Lower leg skin (tissue), 4 donors: Measurements from ENCODE around the gene MPP4. TPM values are rescaled to one million over a fixed set of nuclear protein-coding genes. Genes with fewer than 3 reads are reported as not detected.

Experiments
- DNase-seq, 2 donors: peaks; one replicate each; pipeline ENCODE4 v3.0.0-alpha.2; 2019; ENCODE audit warnings: low spot score in 2 of 2
- H3K4me3 ChIP-seq: fragments of 200-600 bp; sonication (generic); 2 replicates; pipeline ENCODE4 v1.5.1; 2017; ENCODE audit warnings: mild to moderate bottlenecking, low read depth; ENCODE audit not compliant: poor library complexity, severe bottlenecking
- CTCF ChIP-seq, 3 donors: fragments of 450-650 bp; IDR thresholded peaks; one replicate each; pipeline ENCODE4 v1.5.1; 2016; ENCODE audit warnings: antibody characterized with exemption in 3 of 3, mild to moderate bottlenecking in 3 of 3, moderate library complexity in 2 of 3
- POLR2A ChIP-seq, 2 donors: fragments of 450-650 bp; IDR thresholded peaks; one replicate each; pipeline ENCODE4 v1.6.1; 2016 to 2017; ENCODE audit warnings: antibody characterized with exemption in 2 of 2, mild to moderate bottlenecking in 1 of 2, moderate library complexity in 1 of 2
- WGBS, 2 donors: methylation state at CpG; one replicate each; pipeline ENCODE4 v1.1.5; 2018; 5-methylcytosine and 5-hydroxymethylcytosine counted together
- intact Hi-C: fragments of 100-400 bp; cut with DNase I; formaldehyde crosslinking; loops from one replicate; pipeline ENCODE4 v1.15.0; 2023; ENCODE audit warnings: low total_unique reads
- total RNA-seq, 4 donors: library from RNA; depleted of rRNA; stranded (reverse); fragments of >200 nt; gene quantifications; one replicate each; pipeline ENCODE4 v1.1.0, GENCODE V29; 2016

Gene MPP4
- under 1 TPM in 1 of 4 donors, not detected in 3; 0.58 TPM for total RNA-seq

- no peak for TF ChIP-seq CTCF (IDR thresholded peaks at IDR 0.05)
- TF ChIP-seq POLR2A (IDR thresholded peaks at IDR 0.05): no peak
- 14 to 23% methylated on average over 3 of the region's 3 CpGs for WGBS, 2 donors
- no peak for DNase-seq
- no peak within 1 kb of the TSS for H3K4me3 ChIP-seq
- intact Hi-C loops: no loop called here
Observed at GRCh38 chr2:201698588-201699226, at the start of gene MPP4. Gene MPP4 (minus strand): TSS chr2:201698644. CDS start chr2:201693954, 4,690 bp downstream.

GRCh38 chr2:201746551-201746950 lies 48.1 kb upstream of the MPP4 start:
- no peak for DNase-seq
- WGBS, 2 donors: 88 to 90% methylated on average over 6 of the region's 6 CpGs
- no peak overlapping the region for H3K4me3 ChIP-seq
- intact Hi-C loops: no loop called here
- TF ChIP-seq CTCF (IDR thresholded peaks at IDR 0.05): no peak
- no peak for TF ChIP-seq POLR2A (IDR thresholded peaks at IDR 0.05)

GRCh38 chr2:201735486-201735885 lies 37.0 kb upstream of the MPP4 start:
- no peak overlapping the region for H3K4me3 ChIP-seq
- TF ChIP-seq POLR2A (IDR thresholded peaks at IDR 0.05) (no peak), CTCF (IDR thresholded peaks at IDR 0.05) (no peak)
- no peak for DNase-seq
- intact Hi-C loops: no loop called here
- 82 to 84% methylated on average over 2 of the region's 2 CpGs for WGBS, 2 donors

GRCh38 chr2:201734111-201734510 lies 35.7 kb upstream of the MPP4 start:
- H3K4me3 ChIP-seq: no peak overlapping the region
- DNase-seq: no peak
- TF ChIP-seq POLR2A (IDR thresholded peaks at IDR 0.05) (no peak), CTCF (IDR thresholded peaks at IDR 0.05) (no peak)
- WGBS, 2 donors: 85 to 86% methylated on average over 4 of the region's 4 CpGs
- intact Hi-C loops: no loop called here

- WGBS, 2 donors: 80 to 83% methylated on average over 1 of the region's 1 CpG
- no peak for DNase-seq
- TF ChIP-seq POLR2A (IDR thresholded peaks at IDR 0.05) (no peak), CTCF (IDR thresholded peaks at IDR 0.05) (no peak)
- no peak overlapping the region for H3K4me3 ChIP-seq
- intact Hi-C loops: no loop called here
Observed at GRCh38 chr2:201733544-201733943, 35.1 kb upstream of the MPP4 start.
